ENCODE data around the gene P2RY14.
"Not testable (repeated sequence)": the region's sequence is repeated elsewhere in the genome, so short reads cannot be mapped to it uniquely, and the experiment has no call there.

P2RY14 gene

GRCh38 chr3:151262871-151263525 is 15.3 kb downstream of the P2RY14 start:
- no peak for ATAC-seq (ENCODE audit: low read depth)
- Mint-ChIP-seq H3K36me3 (peaks cover 3% of the 10 kb centered on the region), H3K9me3 (no peaks in the 10 kb centered on the region), H3K27ac (peak overlapping the region; percentile 79), H3K4me3 (no peak overlapping the region), H3K27me3 (peaks cover 3% of the 10 kb centered on the region), H3K4me1 (peaks cover 22% of the 10 kb centered on the region)
- DNase-seq (ENCODE audit: low spot score in 2 of 2), result no peak

GRCh38 chr3:151259664-151260063 is 18.7 kb downstream of the P2RY14 start:
- Mint-ChIP-seq H3K9me3 (no peaks in the 10 kb centered on the region), H3K4me1 (peaks cover 3% of the 10 kb centered on the region), H3K36me3 (no peaks in the 10 kb centered on the region), H3K27me3 (peaks cover 3% of the 10 kb centered on the region), H3K27ac (no peak overlapping the region), H3K4me3 (no peak overlapping the region)
- ATAC-seq (ENCODE audit: low read depth) (no peak), DNase-seq (ENCODE audit: low spot score in 2 of 2) (no peak)

- DNase-seq (ENCODE audit: low spot score in 2 of 2) (no peak), ATAC-seq (ENCODE audit: low read depth) (no peak)
- H3K4me1 Mint-ChIP-seq, result no peaks in the 10 kb centered on the region
- no peaks in the 10 kb centered on the region for H3K9me3 Mint-ChIP-seq
- H3K4me3 Mint-ChIP-seq, result no peak overlapping the region
- H3K27ac Mint-ChIP-seq, result no peak overlapping the region
- no peaks in the 10 kb centered on the region for H3K36me3 Mint-ChIP-seq
- H3K27me3 Mint-ChIP-seq, result no peaks in the 10 kb centered on the region
These were observed 21.6 kb downstream of the P2RY14 start for GRCh38 chr3:151256749-151257148.

- Mint-ChIP-seq H3K9me3 (no peaks in the 10 kb centered on the region), H3K4me1 (peaks cover 4% of the 10 kb centered on the region), H3K27ac (peak overlapping the region; percentile 11), H3K4me3 (no peak overlapping the region), H3K36me3 (peaks cover 1% of the 10 kb centered on the region), H3K27me3 (no peaks in the 10 kb centered on the region)
- DNase-seq (ENCODE audit: low spot score in 2 of 2) (no peak), ATAC-seq (ENCODE audit: low read depth) (no peak)
These were observed 29.5 kb downstream of the P2RY14 start for GRCh38 chr3:151248772-151249337.

- not testable (repeated sequence) for H3K36me3 Mint-ChIP-seq; H3K4me1 Mint-ChIP-seq; ATAC-seq (ENCODE audit: low read depth); DNase-seq (ENCODE audit: low spot score in 2 of 2); H3K27me3 Mint-ChIP-seq; H3K27ac Mint-ChIP-seq; H3K4me3 Mint-ChIP-seq; H3K9me3 Mint-ChIP-seq
These were observed 36.3 kb downstream of the P2RY14 start for GRCh38 chr3:151242006-151242405.

- Mint-ChIP-seq H3K27ac (no peak overlapping the region), H3K27me3 (no peaks in the 10 kb centered on the region)
These were observed 41.6 kb downstream of the P2RY14 start for GRCh38 chr3:151236736-151237135.

GRCh38 chr3:151236316-151236715 is 42.0 kb downstream of the P2RY14 start:
- Mint-ChIP-seq H3K4me1 (peaks cover 5% of the 10 kb centered on the region), H3K27ac (no peak overlapping the region), H3K27me3 (no peaks in the 10 kb centered on the region), H3K36me3 (peaks cover 3% of the 10 kb centered on the region), H3K4me3 (no peak overlapping the region), H3K9me3 (no peaks in the 10 kb centered on the region)
- DNase-seq (ENCODE audit: low spot score in 2 of 2), result no peak
- ATAC-seq (ENCODE audit: low read depth), result no peak

More at GRCh38 chr3:151236736-151237135, 41.6 kb downstream of the P2RY14 start:
- peaks cover 2% of the 10 kb centered on the region for H3K4me1 Mint-ChIP-seq
- ATAC-seq (ENCODE audit: low read depth) (no peak), DNase-seq (ENCODE audit: low spot score in 2 of 2) (no peak)
- H3K4me3 Mint-ChIP-seq, result no peak overlapping the region
- no peaks in the 10 kb centered on the region for H3K9me3 Mint-ChIP-seq
- H3K36me3 Mint-ChIP-seq, result peaks cover 3% of the 10 kb centered on the region

GRCh38 chr3:151234825-151235224 is 43.5 kb downstream of the P2RY14 start:
- peaks cover 3% of the 10 kb centered on the region for H3K36me3 Mint-ChIP-seq
- peaks cover 16% of the 10 kb centered on the region for H3K4me1 Mint-ChIP-seq
- no peak for ATAC-seq (ENCODE audit: low read depth)
- H3K27me3 Mint-ChIP-seq, result no peaks in the 10 kb centered on the region
- no peak overlapping the region for H3K4me3 Mint-ChIP-seq
- H3K27ac Mint-ChIP-seq, result no peak overlapping the region
- DNase-seq (ENCODE audit: low spot score in 2 of 2), result no peak
- H3K9me3 Mint-ChIP-seq, result no peaks in the 10 kb centered on the region

- no peak overlapping the region for H3K4me3 Mint-ChIP-seq
- no peak for ATAC-seq (ENCODE audit: low read depth)
- no peak for DNase-seq (ENCODE audit: low spot score in 2 of 2)
- no peak overlapping the region for H3K27ac Mint-ChIP-seq
- H3K36me3 Mint-ChIP-seq, result peaks cover 3% of the 10 kb centered on the region
- peaks cover 24% of the 10 kb centered on the region for H3K4me1 Mint-ChIP-seq
- no peaks in the 10 kb centered on the region for H3K27me3 Mint-ChIP-seq
- H3K9me3 Mint-ChIP-seq, result no peaks in the 10 kb centered on the region
These were observed 45.4 kb downstream of the P2RY14 start for GRCh38 chr3:151232991-151233390.

- DNase-seq (ENCODE audit: low spot score in 2 of 2); ATAC-seq (ENCODE audit: low read depth); H3K9me3 Mint-ChIP-seq; H3K36me3 Mint-ChIP-seq; H3K4me3 Mint-ChIP-seq; H3K27me3 Mint-ChIP-seq: not testable (repeated sequence)
- Mint-ChIP-seq H3K4me1 (peaks cover 29% of the 10 kb centered on the region), H3K27ac (peak overlapping the region; percentile 97)
These were observed 45.9 kb downstream of the P2RY14 start for GRCh38 chr3:151232403-151232802.

GRCh38 chr3:151230646-151231045 is 47.7 kb downstream of the P2RY14 start:
- H3K36me3 Mint-ChIP-seq, result peaks cover 3% of the 10 kb centered on the region
- ATAC-seq (ENCODE audit: low read depth) (peak; percentile 80), DNase-seq (ENCODE audit: low spot score in 2 of 2) (peak in 1 of 2 donors; percentile 48)
- H3K4me3 Mint-ChIP-seq, result peak overlapping the region; percentile 72
- H3K27ac Mint-ChIP-seq, result peak overlapping the region; percentile 97
- peaks cover 31% of the 10 kb centered on the region for H3K4me1 Mint-ChIP-seq
- H3K9me3 Mint-ChIP-seq, result no peaks in the 10 kb centered on the region
- no peaks in the 10 kb centered on the region for H3K27me3 Mint-ChIP-seq

- no peak for DNase-seq (ENCODE audit: low spot score in 2 of 2)
These were observed 49.7 kb downstream of the P2RY14 start for GRCh38 chr3:151228666-151229040.

GRCh38 chr3:151227807-151228665 is 50.3 kb downstream of the P2RY14 start:
- peak; percentile 80 for ATAC-seq (ENCODE audit: low read depth)
- H3K36me3 Mint-ChIP-seq, result peaks cover 1% of the 10 kb centered on the region
- H3K4me3 Mint-ChIP-seq, result no peak overlapping the region
- peak; percentile 79 to 86 for DNase-seq (ENCODE audit: low spot score in 2 of 2)
- peaks cover 31% of the 10 kb centered on the region for H3K4me1 Mint-ChIP-seq
- no peaks in the 10 kb centered on the region for H3K27me3 Mint-ChIP-seq
- peak overlapping the region; percentile 87 for H3K27ac Mint-ChIP-seq
- peaks cover 2% of the 10 kb centered on the region for H3K9me3 Mint-ChIP-seq

More at GRCh38 chr3:151228666-151229040, 49.7 kb downstream of the P2RY14 start:
- no peak overlapping the region for H3K4me3 Mint-ChIP-seq
- no peaks in the 10 kb centered on the region for H3K27me3 Mint-ChIP-seq
- no peak for ATAC-seq (ENCODE audit: low read depth)
- no peaks in the 10 kb centered on the region for H3K9me3 Mint-ChIP-seq
- peak overlapping the region; percentile 87 for H3K27ac Mint-ChIP-seq
- H3K36me3 Mint-ChIP-seq, result peaks cover 3% of the 10 kb centered on the region
- peaks cover 31% of the 10 kb centered on the region for H3K4me1 Mint-ChIP-seq

GRCh38 chr3:151227266-151227806 is 51.0 kb downstream of the P2RY14 start:
- Mint-ChIP-seq H3K9me3 (peaks cover 2% of the 10 kb centered on the region), H3K36me3 (no peaks in the 10 kb centered on the region), H3K27me3 (no peaks in the 10 kb centered on the region), H3K4me3 (no peak overlapping the region), H3K4me1 (peaks cover 31% of the 10 kb centered on the region), H3K27ac (peak overlapping the region; percentile 87)
- ATAC-seq (ENCODE audit: low read depth) (peak; percentile 2), DNase-seq (ENCODE audit: low spot score in 2 of 2) (peak in 1 of 2 donors; percentile 21)

Data from memory B cell (primary cell).